SK-N-SH (cell line): ENCODE measurements around the gene FAM107B. TPM values are rescaled to one million over a fixed set of nuclear protein-coding genes. Genes with fewer than 3 reads are reported as not detected.

ENCODE experiments used
- CTCF ChIA-PET: fragments of 300-600, 350-600 bp; formaldehyde crosslinking; extraction: SDS; loops from one replicate; lab custom pipeline; 2021; lab: Yijun Ruan, JAX
- POLR2A ChIA-PET: fragments of 350-600 bp; sonication (Branson Sonifier 250); formaldehyde crosslinking; extraction: SDS; loops from one replicate; lab custom pipeline; 2020; ENCODE audit warnings: antibody characterized with exemption, inconsistent platforms; lab: Yijun Ruan, JAX
- DNase-seq: peaks from one replicate; pipeline ENCODE4 v3.0.0; 2012
- H2AFZ ChIP-seq: fragments of 200-600 bp; sonication (generic); 2 replicates; pipeline ENCODE4 v1.8.1; 2016; ENCODE audit warnings: antibody characterized with exemption, mild to moderate bottlenecking, low read depth
- H3F3A ChIP-seq: fragments of 200-600 bp; sonication (generic); replicated peaks from 2 replicates; pipeline ENCODE3; 2016; ENCODE audit warnings: antibody characterized with exemption, mild to moderate bottlenecking; ENCODE audit not compliant: insufficient read depth
- H3K27ac ChIP-seq, 2 experiments: fragments of 200-500 bp in 1 of 2; fragments of 200-600 bp in 1 of 2; sonication (Bioruptor generic) in 1 of 2; sonication (generic), shearing (Covaris generic) in 1 of 2; 2 replicates each; pipeline versions ENCODE4 v1.5.1 to v1.6.1; 2014 to 2016; ENCODE audit warnings: low read depth in 2 of 2, inconsistent platforms in 1 of 2, low read length in 1 of 2, mild to moderate bottlenecking in 1 of 2, mixed read lengths in 1 of 2
- H3K27me3 ChIP-seq: fragments of 200-600 bp; sonication (generic), shearing (Covaris generic); 2 replicates; pipeline ENCODE4 v1.6.1; 2016; ENCODE audit warnings: mixed run types; ENCODE audit not compliant: insufficient read depth
- H3K36me3 ChIP-seq, 2 experiments: fragments of 200-500 bp in 1 of 2; fragments of 200-600 bp in 1 of 2; sonication (Bioruptor generic) in 1 of 2; sonication (generic) in 1 of 2; replicated peaks in 1 of 2; 2 replicates each; pipeline versions ENCODE3 to v1.5.1; 2014 to 2016; ENCODE audit warnings: low read length in 1 of 2, mild to moderate bottlenecking in 1 of 2; ENCODE audit not compliant: insufficient read depth in 2 of 2, control insufficient read depth in 1 of 2
- H3K4me1 ChIP-seq, 2 experiments: fragments of 200-500 bp in 1 of 2; fragments of 200-600 bp in 1 of 2; sonication (Bioruptor generic) in 1 of 2; sonication (generic), shearing (Covaris generic) in 1 of 2; 2 replicates each; pipeline versions ENCODE4 v1.5.1 to v1.6.1; 2014 to 2016; ENCODE audit warnings: low read depth in 1 of 2, low read length in 1 of 2, mixed run types in 1 of 2; ENCODE audit not compliant: insufficient read depth in 2 of 2, control insufficient read depth in 1 of 2
- H3K4me2 ChIP-seq: fragments of 200-600 bp; sonication (generic), shearing (Covaris generic); 2 replicates; pipeline ENCODE4 v1.6.1; 2017; ENCODE audit warnings: mixed run types
- H3K4me3 ChIP-seq, 2 experiments: fragments of 200-500 bp in 1 of 2; fragments of 200-600 bp in 1 of 2; sonication (Bioruptor generic) in 1 of 2; sonication (generic), shearing (Covaris generic) in 1 of 2; 2 replicates each; pipeline versions ENCODE4 v1.5.1 to v1.8.1; 2014 to 2016; ENCODE audit warnings: low read depth in 2 of 2, inconsistent platforms in 1 of 2, low read length in 1 of 2, mild to moderate bottlenecking in 1 of 2, mixed read lengths in 1 of 2, moderate library complexity in 1 of 2
- H3K79me2 ChIP-seq: fragments of 200-600 bp; sonication (generic); 2 replicates; pipeline ENCODE4 v1.8.1; 2017; ENCODE audit warnings: mild to moderate bottlenecking; ENCODE audit not compliant: insufficient read depth
- H3K9ac ChIP-seq: fragments of 200-600 bp; sonication (generic); 2 replicates; pipeline ENCODE4 v1.6.1; 2017; ENCODE audit warnings: mixed run types
- H3K9me2 ChIP-seq: fragments of 200-600 bp; sonication (generic); 2 replicates; pipeline ENCODE4 v1.6.1; 2017; ENCODE audit warnings: mixed run types
- H3K9me3 ChIP-seq: fragments of 200-600 bp; sonication (generic); 2 replicates; pipeline ENCODE4 v1.6.1; 2017; ENCODE audit warnings: mixed run types, mild to moderate bottlenecking, moderate library complexity
- H4K20me1 ChIP-seq: fragments of 200-600 bp; sonication (generic); 2 replicates; pipeline ENCODE4 v1.6.1; 2017; ENCODE audit warnings: mild to moderate bottlenecking, mixed run types; ENCODE audit not compliant: insufficient read depth
- CTCF ChIP-seq: fragments of 200-600 bp; sonication (generic); IDR thresholded peaks from 2 replicates; pipeline ENCODE4 v1.6.1; 2017; ENCODE audit warnings: antibody characterized with exemption, mild to moderate bottlenecking, moderate library complexity
- ELF1 ChIP-seq: IDR thresholded peaks from 2 replicates; pipeline ENCODE4 v1.4.0; 2012
- EP300 ChIP-seq, 2 experiments: IDR thresholded peaks; 2 replicates each; pipeline versions ENCODE4 v1.4.0 to v1.6.1; 2012; ENCODE audit warnings: borderline replicate concordance in 1 of 2, low read depth in 1 of 2, low read length in 1 of 2
- EZH2phosphoT487 ChIP-seq: fragments of 200-600 bp; sonication (generic); IDR thresholded peaks from 2 replicates; pipeline ENCODE4 v1.6.1; 2017; ENCODE audit warnings: low read depth, mixed run types, mild to moderate bottlenecking, antibody characterized with exemption, moderate library complexity, borderline replicate concordance
- FOSL2 ChIP-seq: IDR thresholded peaks from 2 replicates; pipeline ENCODE4 v1.4.0; 2012; ENCODE audit warnings: low read depth, mild to moderate bottlenecking, moderate library complexity, borderline replicate concordance
- FOXJ3 ChIP-seq: sonication (generic); formaldehyde crosslinking; IDR thresholded peaks from 2 replicates; pipeline ENCODE4 v1.5.1; 2020; ENCODE audit warnings: mild to moderate bottlenecking, missing genetic modification reagents
- FOXM1 ChIP-seq: IDR thresholded peaks from 2 replicates; pipeline ENCODE4 v1.4.0; 2012; ENCODE audit warnings: low read depth, mild to moderate bottlenecking
- GABPA ChIP-seq: IDR thresholded peaks from 2 replicates; pipeline ENCODE4 v1.4.0; 2012; ENCODE audit warnings: low read depth, mild to moderate bottlenecking
- MAX ChIP-seq: IDR thresholded peaks from 2 replicates; pipeline ENCODE4 v1.4.0; 2012; ENCODE audit warnings: low read depth
- NRF1 ChIP-seq: IDR thresholded peaks from 2 replicates; pipeline ENCODE4 v1.6.1; 2012; ENCODE audit warnings: low read depth, mild to moderate bottlenecking, low read length
- RFX5 ChIP-seq: IDR thresholded peaks from 2 replicates; pipeline ENCODE4 v1.6.1; 2012; ENCODE audit warnings: mild to moderate bottlenecking, improper control_type of control experiment, low read length
- RXRA ChIP-seq: IDR thresholded peaks from 2 replicates; pipeline ENCODE4 v1.4.0; 2012; ENCODE audit warnings: low read depth, mild to moderate bottlenecking, borderline replicate concordance
- SIN3A ChIP-seq: IDR thresholded peaks from 2 replicates; pipeline ENCODE4 v1.6.1; 2012; ENCODE audit warnings: low read depth, mild to moderate bottlenecking, low read length, moderate library complexity, borderline replicate concordance
- TCF12 ChIP-seq: IDR thresholded peaks from 2 replicates; pipeline ENCODE4 v1.4.0; 2012
- YY1 ChIP-seq: IDR thresholded peaks from 2 replicates; pipeline ENCODE4 v1.4.0; 2012; ENCODE audit warnings: low read depth, mild to moderate bottlenecking
- WGBS: methylation state at CpG from one replicate; pipeline ENCODE4 v1.1.6; 2017; ENCODE audit warnings: low lambda C conversion rate; 5-methylcytosine and 5-hydroxymethylcytosine counted together
- polyA plus RNA-seq, 3 experiments: library from polyadenylated mRNA; depleted of rRNA; stranded (reverse); fragments of >200 nt; gene quantifications; 2 replicates each; pipeline ENCODE4 v1.2.3, GENCODE V29; 2012
- TF ChIP-seq, protein P1 (sequence below): IDR thresholded peaks from 2 replicates; pipeline ENCODE4 v1.4.0; 2012; ENCODE audit warnings: low read depth, borderline replicate concordance
- TF ChIP-seq, protein P2 (sequence below): IDR thresholded peaks from 2 replicates; pipeline ENCODE4 v1.4.0; 2012; ENCODE audit warnings: low read depth, borderline replicate concordance

The FAM107B gene
- polyA plus RNA-seq, 1 of the 3 experiments (the other 2 are of a cell fraction): 1.0 TPM

- no peaks in the 10 kb centered on the region for H3K9me3 ChIP-seq
- H3K27ac ChIP-seq: no peak overlapping the region
- CTCF ChIA-PET: interaction anchor here (1.6 kb wide), 1 partner anchor 8 kb away, joined by 6 read pairs; no protein-coding TSS in a partner anchor
- no peak overlapping the region for H2AFZ ChIP-seq
- TF ChIP-seq FOXJ3: no peak
- TF ChIP-seq TCF12: no peak
- TF ChIP-seq ELF1: no peak
- no peak for TF ChIP-seq FOSL2
- no peak for TF ChIP-seq YY1
- TF ChIP-seq RXRA: no peak
- no peaks in the 10 kb centered on the region for H3K36me3 ChIP-seq
- H3K79me2 ChIP-seq: no peaks in the 10 kb centered on the region
- no peaks in the 10 kb centered on the region for H3K4me1 ChIP-seq
- H3F3A ChIP-seq: no peaks in the 10 kb centered on the region
- no peak for DNase-seq
- no peaks in the 10 kb centered on the region for H3K27me3 ChIP-seq
- WGBS: 63% methylated on average over 6 of the region's 6 CpGs
- H3K9ac ChIP-seq: no peak overlapping the region
- no peaks in the 10 kb centered on the region for H3K9me2 ChIP-seq
- H3K4me3 ChIP-seq: no peak overlapping the region
- no peaks in the 10 kb centered on the region for H4K20me1 ChIP-seq
- H3K4me2 ChIP-seq: no peak overlapping the region
- POLR2A ChIA-PET: no interaction called here
These were observed 91.4 kb downstream of the FAM107B start for GRCh38 chr10:14683256-14683655.

DNA sequence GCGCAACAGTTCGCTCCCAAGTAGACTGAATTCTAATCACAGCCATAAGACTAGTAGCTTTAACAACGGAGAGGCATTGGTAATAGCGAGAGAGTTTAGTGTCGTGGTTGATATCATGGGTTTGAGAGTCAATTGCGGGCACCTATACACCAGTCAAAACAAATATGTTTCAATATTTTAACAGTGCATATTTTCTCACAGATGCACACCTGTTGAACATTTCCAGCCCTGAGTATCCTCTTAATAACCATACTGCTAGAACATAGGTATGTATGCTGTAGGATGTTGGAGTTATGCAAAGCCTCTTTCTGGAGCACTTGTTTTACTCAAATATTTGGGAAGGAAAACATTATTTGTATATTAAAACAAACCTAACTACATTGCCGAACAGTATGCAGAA, 92.9 kb downstream of the FAM107B start:
- H3K27me3 ChIP-seq: no peaks in the 10 kb centered on the region
- no peak overlapping the region for H3K9ac ChIP-seq
- WGBS: 78% methylated on average over 7 of the region's 7 CpGs
- no peaks in the 10 kb centered on the region for H3K9me2 ChIP-seq
- no peaks in the 10 kb centered on the region for H3K4me1 ChIP-seq
- H3K36me3 ChIP-seq: no peaks in the 10 kb centered on the region
- no peaks in the 10 kb centered on the region for H4K20me1 ChIP-seq
- no peaks in the 10 kb centered on the region for H3F3A ChIP-seq
- H3K4me2 ChIP-seq: no peak overlapping the region
- DNase-seq: no peak
- H3K79me2 ChIP-seq: no peaks in the 10 kb centered on the region
- no peak overlapping the region for H3K4me3 ChIP-seq
- H2AFZ ChIP-seq: no peak overlapping the region
- POLR2A ChIA-PET: no interaction called here
- no peak overlapping the region for H3K27ac ChIP-seq
- no peaks in the 10 kb centered on the region for H3K9me3 ChIP-seq
- no peak for TF ChIP-seq EP300 (IDR thresholded peaks at IDR 0.05; ENCODE audit: borderline replicate concordance in 1 of 2, low read depth in 1 of 2, low read length in 1 of 2)
- CTCF ChIA-PET: interaction anchor here (0.9 kb wide), 1 partner anchor 10 kb away, joined by 3 read pairs; no protein-coding TSS in a partner anchor

- Histone ChIP-seq H2AFZ (no peak overlapping the region), H3K9me3 (no peaks in the 10 kb centered on the region), H3K36me3 (no peaks in the 10 kb centered on the region), H3K4me3 (no peak overlapping the region), H3K9me2 (no peaks in the 10 kb centered on the region), H3K9ac (no peak overlapping the region), H3K27ac (no peak overlapping the region), H4K20me1 (no peaks in the 10 kb centered on the region)
- POLR2A ChIA-PET: no interaction called here
- TF ChIP-seq NRF1 (no peak), SIN3A (no peak), YY1 (no peak), FOXJ3 (no peak), RFX5 (no peak), CTCF (no peak), GABPA (no peak), EZH2phosphoT487 (no peak), ELF1 (no peak), FOXM1 (no peak), EP300 (IDR thresholded peaks at IDR 0.05; ENCODE audit: borderline replicate concordance in 1 of 2, low read depth in 1 of 2, low read length in 1 of 2) (no peak), MAX (no peak)
- TF ChIP-seq, protein P1, sequence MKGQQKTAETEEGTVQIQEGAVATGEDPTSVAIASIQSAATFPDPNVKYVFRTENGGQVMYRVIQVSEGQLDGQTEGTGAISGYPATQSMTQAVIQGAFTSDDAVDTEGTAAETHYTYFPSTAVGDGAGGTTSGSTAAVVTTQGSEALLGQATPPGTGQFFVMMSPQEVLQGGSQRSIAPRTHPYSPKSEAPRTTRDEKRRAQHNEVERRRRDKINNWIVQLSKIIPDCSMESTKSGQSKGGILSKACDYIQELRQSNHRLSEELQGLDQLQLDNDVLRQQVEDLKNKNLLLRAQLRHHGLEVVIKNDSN: no peak
- TF ChIP-seq, protein P2, sequence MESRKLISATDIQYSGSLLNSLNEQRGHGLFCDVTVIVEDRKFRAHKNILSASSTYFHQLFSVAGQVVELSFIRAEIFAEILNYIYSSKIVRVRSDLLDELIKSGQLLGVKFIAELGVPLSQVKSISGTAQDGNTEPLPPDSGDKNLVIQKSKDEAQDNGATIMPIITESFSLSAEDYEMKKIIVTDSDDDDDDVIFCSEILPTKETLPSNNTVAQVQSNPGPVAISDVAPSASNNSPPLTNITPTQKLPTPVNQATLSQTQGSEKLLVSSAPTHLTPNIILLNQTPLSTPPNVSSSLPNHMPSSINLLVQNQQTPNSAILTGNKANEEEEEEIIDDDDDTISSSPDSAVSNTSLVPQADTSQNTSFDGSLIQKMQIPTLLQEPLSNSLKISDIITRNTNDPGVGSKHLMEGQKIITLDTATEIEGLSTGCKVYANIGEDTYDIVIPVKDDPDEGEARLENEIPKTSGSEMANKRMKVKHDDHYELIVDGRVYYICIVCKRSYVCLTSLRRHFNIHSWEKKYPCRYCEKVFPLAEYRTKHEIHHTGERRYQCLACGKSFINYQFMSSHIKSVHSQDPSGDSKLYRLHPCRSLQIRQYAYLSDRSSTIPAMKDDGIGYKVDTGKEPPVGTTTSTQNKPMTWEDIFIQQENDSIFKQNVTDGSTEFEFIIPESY: no peak
- TF ChIP-seq, all 33 proteins: peak for 0
- Histone ChIP-seq H3K79me2 (no peaks in the 10 kb centered on the region), H3F3A (no peaks in the 10 kb centered on the region), H3K27me3 (no peaks in the 10 kb centered on the region), H3K4me2 (no peak overlapping the region), H3K4me1 (no peaks in the 10 kb centered on the region)
- no peak for DNase-seq
- WGBS: 71% methylated on average over 5 of the region's 5 CpGs
- CTCF ChIA-PET: no interaction called here
These were observed 93.4 kb downstream of the FAM107B start for GRCh38 chr10:14681305-14681704.
